Natural killer cell (primary cell): ENCODE measurements around the gene C3orf70. TPM values are rescaled to one million over a fixed set of nuclear protein-coding genes. Genes with fewer than 3 reads are reported as not detected.

ENCODE experiments used
- ATAC-seq, 3 donors: fragments of 150-1000 bp in 2 of 3; fragments of 200-7000 bp in 1 of 3; cut with Tn5 transposase; 1 replicate in 1 of 3; 2 replicates in 2 of 3; pipeline ENCODE4 v1.10.0; 2021; ENCODE audit warnings: mild to moderate bottlenecking in 2 of 3, moderate library complexity in 2 of 3
- DNase-seq, 2 donors: peaks; one replicate each; pipeline versions ENCODE4 v3.0.0 to v3.0.0-alpha.2; 2013 to 2021; ENCODE audit warnings: mixed read lengths in 1 of 2
- H3K27ac ChIP-seq: one replicate; pipeline ENCODE4 v1.5.1; 2013; ENCODE audit warnings: mild to moderate bottlenecking, low read length
- H3K27me3 ChIP-seq: one replicate; pipeline ENCODE4 v1.6.1; 2013; ENCODE audit warnings: low read length; ENCODE audit not compliant: control insufficient read depth, insufficient read depth
- H3K36me3 ChIP-seq: one replicate; pipeline ENCODE4 v1.6.1; 2013; ENCODE audit warnings: low read length; ENCODE audit not compliant: control insufficient read depth, insufficient read depth
- H3K4me1 ChIP-seq: one replicate; pipeline ENCODE4 v1.6.1; 2013; ENCODE audit warnings: low read length; ENCODE audit not compliant: control insufficient read depth, insufficient read depth
- H3K4me3 ChIP-seq: one replicate; pipeline ENCODE4 v1.5.1; 2013; ENCODE audit warnings: low read length
- H3K9me3 ChIP-seq: one replicate; pipeline ENCODE4 v1.6.1; 2013; ENCODE audit warnings: low read length; ENCODE audit not compliant: control insufficient read depth, insufficient read depth
- H3K27ac Mint-ChIP-seq, 2 donors: one replicate each; pipeline ENCODE4 v1.8.0; 2022; ENCODE audit warnings: mild to moderate bottlenecking in 2 of 2, mixed read lengths in 2 of 2, moderate library complexity in 1 of 2
- H3K27me3 Mint-ChIP-seq, 2 donors: one replicate each; pipeline ENCODE4 v1.8.0; 2022; ENCODE audit warnings: low read depth in 2 of 2, mixed read lengths in 2 of 2
- H3K36me3 Mint-ChIP-seq: one replicate; pipeline ENCODE4 v1.8.0; 2022; ENCODE audit warnings: mixed read lengths
- H3K4me1 Mint-ChIP-seq, 2 donors: one replicate each; pipeline ENCODE4 v1.8.0; 2022; ENCODE audit warnings: mixed read lengths in 2 of 2
- H3K4me3 Mint-ChIP-seq: one replicate; pipeline ENCODE4 v1.8.0; 2022; ENCODE audit warnings: mild to moderate bottlenecking, moderate library complexity, mixed read lengths
- H3K9me3 Mint-ChIP-seq, 2 donors: one replicate each; pipeline ENCODE4 v1.8.0; 2022; ENCODE audit warnings: mixed read lengths in 2 of 2
- CTCF ChIP-seq: fragments of 200-600 bp; IDR thresholded peaks from one replicate; pipeline ENCODE4 v1.8.0; 2022; ENCODE audit warnings: antibody characterized with exemption
- WGBS: methylation state at CpG from one replicate; pipeline ENCODE4 v1.1.7; 2013; ENCODE audit warnings: missing lambda C conversion rate; ENCODE audit not compliant: insufficient coverage; 5-methylcytosine and 5-hydroxymethylcytosine counted together
- intact Hi-C: fragments of 100-400 bp; cut with micrococcal nuclease; formaldehyde crosslinking; loops from one replicate; pipeline ENCODE4 v1.14.2; 2022
- total RNA-seq, 4 donors: library from RNA; stranded (reverse); fragments of 120-200 nt in 1 of 4; gene quantifications; one replicate each; pipeline versions ENCODE4 v1.2.3 to v1.2.4, GENCODE V29; 2013 to 2022

Gene C3orf70
- total RNA-seq, 3 donors from 2014 or later (not counting 1 experiment from before 2014, with no cell fraction given) = 0.05 to 0.07 (median 0.05) TPM

DNA sequence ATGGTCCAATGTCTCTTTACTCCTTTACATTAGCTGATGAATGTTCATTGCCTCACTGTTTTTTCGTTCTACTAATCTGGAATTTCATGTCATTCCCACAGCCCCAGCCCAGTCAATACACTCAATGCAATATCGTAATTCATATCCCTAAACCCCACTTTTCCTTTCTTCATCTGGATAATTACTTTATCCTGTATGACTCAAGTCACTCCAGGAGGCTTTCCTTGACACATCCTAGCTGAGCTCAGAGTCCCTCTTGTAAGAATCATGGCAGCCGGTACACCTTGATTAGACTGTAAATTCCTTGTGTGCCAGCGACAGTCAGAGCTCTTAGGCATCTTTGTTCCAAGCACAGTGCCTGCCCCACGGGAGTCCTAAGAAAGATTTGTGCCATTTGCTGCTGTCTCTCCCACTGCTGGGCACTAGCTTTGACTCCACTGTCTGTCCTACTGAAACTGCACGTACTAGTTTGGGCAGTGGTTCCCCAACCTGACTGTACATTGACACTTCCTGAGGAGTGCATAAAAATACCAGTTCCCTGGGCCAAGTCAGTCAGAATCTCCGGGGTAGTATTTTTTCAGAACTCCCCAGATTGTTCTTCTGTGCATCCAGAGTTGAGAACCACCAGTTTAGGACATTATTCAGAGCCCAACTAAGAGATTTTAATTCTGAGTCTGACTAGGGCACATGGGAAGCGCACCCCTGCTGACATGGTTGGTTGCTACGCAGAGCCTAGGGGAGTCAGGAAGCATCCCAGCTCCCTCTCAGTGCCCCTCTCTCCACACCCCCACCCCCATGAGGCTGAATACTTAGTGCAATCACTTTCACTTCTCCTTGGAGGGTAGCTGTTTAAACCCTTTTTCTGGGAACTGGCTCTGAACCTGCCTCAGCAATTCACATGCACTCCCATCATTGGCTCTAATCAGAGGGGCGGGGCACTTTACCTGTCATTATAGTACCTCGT, 19.5 kb upstream of the C3orf70 start:
- Mint-ChIP-seq H3K4me1 (no peaks in the 10 kb centered on the region), H3K36me3 (no peaks in the 10 kb centered on the region), H3K27me3 (peaks cover 0 to 6% of the 10 kb centered on the region in 2 donors), H3K4me3 (no peak overlapping the region), H3K9me3 (no peaks in the 10 kb centered on the region), H3K27ac (no peak overlapping the region)
- DNase-seq = no peak
- no peaks in the 10 kb centered on the region for H3K27me3 ChIP-seq
- no peaks in the 10 kb centered on the region for H3K9me3 ChIP-seq
- intact Hi-C loops = no loop called here
- no peak for ATAC-seq
- peaks cover 4% of the 10 kb centered on the region for H3K4me1 ChIP-seq
- H3K27ac ChIP-seq = no peak overlapping the region
- 84% methylated on average over 11 of the region's 11 CpGs for WGBS
- no peak for TF ChIP-seq CTCF
- H3K4me3 ChIP-seq = no peak overlapping the region
- H3K36me3 ChIP-seq = no peaks in the 10 kb centered on the region

GRCh38 chr3:185164428-185165217, 11.8 kb upstream of the C3orf70 start:
- H3K36me3 Mint-ChIP-seq = no peaks in the 10 kb centered on the region
- H3K4me3 Mint-ChIP-seq = no peak overlapping the region
- no peaks in the 10 kb centered on the region for H3K9me3 Mint-ChIP-seq
- 86% methylated on average over 5 of the region's 6 CpGs for WGBS
- DNase-seq = no peak
- Histone ChIP-seq H3K36me3 (no peaks in the 10 kb centered on the region), H3K4me1 (no peaks in the 10 kb centered on the region), H3K9me3 (no peaks in the 10 kb centered on the region), H3K27ac (no peak overlapping the region), H3K27me3 (no peaks in the 10 kb centered on the region), H3K4me3 (no peak overlapping the region)
- intact Hi-C loops = no loop called here
- no peak for ATAC-seq
- H3K27ac Mint-ChIP-seq = no peak overlapping the region
- H3K4me1 Mint-ChIP-seq = no peaks in the 10 kb centered on the region
- H3K27me3 Mint-ChIP-seq = peaks cover 7 to 30% of the 10 kb centered on the region in 2 donors
- TF ChIP-seq CTCF = no peak

DNA sequence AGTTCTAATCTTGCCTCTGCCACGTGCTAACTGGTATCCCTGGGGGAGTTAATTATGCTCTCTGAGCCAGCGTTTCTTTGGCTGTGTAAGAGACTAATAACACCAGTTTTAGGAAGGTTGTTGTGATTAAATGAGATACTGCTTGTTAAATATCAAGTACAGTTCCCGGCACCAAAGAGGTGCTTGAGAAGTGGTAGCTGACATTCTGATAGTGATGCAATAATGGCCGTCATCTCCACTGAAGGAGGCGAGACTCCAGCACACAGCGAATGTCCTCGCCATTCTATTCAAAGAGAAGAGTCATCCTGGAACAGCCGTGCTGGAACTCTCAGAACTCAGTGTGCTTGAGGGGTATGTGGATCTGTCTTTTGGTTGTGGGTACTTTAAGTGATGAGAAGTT, 9.8 kb upstream of the C3orf70 start:
- no peak overlapping the region for H3K27ac Mint-ChIP-seq
- Histone ChIP-seq H3K4me1 (no peaks in the 10 kb centered on the region), H3K36me3 (no peaks in the 10 kb centered on the region), H3K27me3 (no peaks in the 10 kb centered on the region), H3K27ac (no peak overlapping the region), H3K9me3 (no peaks in the 10 kb centered on the region), H3K4me3 (no peak overlapping the region)
- DNase-seq (no peak), ATAC-seq (no peak)
- H3K4me3 Mint-ChIP-seq = no peak overlapping the region
- H3K36me3 Mint-ChIP-seq = no peaks in the 10 kb centered on the region
- WGBS = 87% methylated on average over 8 of the region's 8 CpGs
- H3K9me3 Mint-ChIP-seq = no peaks in the 10 kb centered on the region
- no peak for TF ChIP-seq CTCF
- peaks cover 13 to 43% of the 10 kb centered on the region in 2 donors for H3K27me3 Mint-ChIP-seq
- no peaks in the 10 kb centered on the region for H3K4me1 Mint-ChIP-seq
- intact Hi-C loops = no loop called here
